Natural killer cell (primary cell): ENCODE measurements around the gene CENPM. TPM values are rescaled to one million over a fixed set of nuclear protein-coding genes. Genes with fewer than 3 reads are reported as not detected.

Experiments used
- ATAC-seq, 3 donors: fragments of 150-1000 bp in 2 of 3; fragments of 200-7000 bp in 1 of 3; cut with Tn5 transposase; 1 replicate in 1 of 3; 2 replicates in 2 of 3; pipeline ENCODE4 v1.10.0; 2021; ENCODE audit warnings: mild to moderate bottlenecking in 2 of 3, moderate library complexity in 2 of 3
- DNase-seq, 2 donors: peaks; one replicate each; pipeline versions ENCODE4 v3.0.0 to v3.0.0-alpha.2; 2013 to 2021; ENCODE audit warnings: mixed read lengths in 1 of 2
- H3K27ac ChIP-seq: one replicate; pipeline ENCODE4 v1.5.1; 2013; ENCODE audit warnings: mild to moderate bottlenecking, low read length
- H3K27me3 ChIP-seq: one replicate; pipeline ENCODE4 v1.6.1; 2013; ENCODE audit warnings: low read length; ENCODE audit not compliant: control insufficient read depth, insufficient read depth
- H3K36me3 ChIP-seq: one replicate; pipeline ENCODE4 v1.6.1; 2013; ENCODE audit warnings: low read length; ENCODE audit not compliant: control insufficient read depth, insufficient read depth
- H3K4me1 ChIP-seq: one replicate; pipeline ENCODE4 v1.6.1; 2013; ENCODE audit warnings: low read length; ENCODE audit not compliant: control insufficient read depth, insufficient read depth
- H3K4me3 ChIP-seq: one replicate; pipeline ENCODE4 v1.5.1; 2013; ENCODE audit warnings: low read length
- H3K9me3 ChIP-seq: one replicate; pipeline ENCODE4 v1.6.1; 2013; ENCODE audit warnings: low read length; ENCODE audit not compliant: control insufficient read depth, insufficient read depth
- H3K27ac Mint-ChIP-seq, 2 donors: one replicate each; pipeline ENCODE4 v1.8.0; 2022; ENCODE audit warnings: mild to moderate bottlenecking in 2 of 2, mixed read lengths in 2 of 2, moderate library complexity in 1 of 2
- H3K27me3 Mint-ChIP-seq, 2 donors: one replicate each; pipeline ENCODE4 v1.8.0; 2022; ENCODE audit warnings: low read depth in 2 of 2, mixed read lengths in 2 of 2
- H3K36me3 Mint-ChIP-seq: one replicate; pipeline ENCODE4 v1.8.0; 2022; ENCODE audit warnings: mixed read lengths
- H3K4me1 Mint-ChIP-seq, 2 donors: one replicate each; pipeline ENCODE4 v1.8.0; 2022; ENCODE audit warnings: mixed read lengths in 2 of 2
- H3K4me3 Mint-ChIP-seq: one replicate; pipeline ENCODE4 v1.8.0; 2022; ENCODE audit warnings: mild to moderate bottlenecking, moderate library complexity, mixed read lengths
- H3K9me3 Mint-ChIP-seq, 2 donors: one replicate each; pipeline ENCODE4 v1.8.0; 2022; ENCODE audit warnings: mixed read lengths in 2 of 2
- CTCF ChIP-seq: fragments of 200-600 bp; IDR thresholded peaks from one replicate; pipeline ENCODE4 v1.8.0; 2022; ENCODE audit warnings: antibody characterized with exemption
- WGBS: methylation state at CpG from one replicate; pipeline ENCODE4 v1.1.7; 2013; ENCODE audit warnings: missing lambda C conversion rate; ENCODE audit not compliant: insufficient coverage; 5-methylcytosine and 5-hydroxymethylcytosine counted together
- intact Hi-C: fragments of 100-400 bp; cut with micrococcal nuclease; formaldehyde crosslinking; loops from one replicate; pipeline ENCODE4 v1.14.2; 2022
- total RNA-seq, 4 donors: library from RNA; stranded (reverse); fragments of 120-200 nt in 1 of 4; gene quantifications; one replicate each; pipeline versions ENCODE4 v1.2.3 to v1.2.4, GENCODE V29; 2013 to 2022

Gene CENPM
- total RNA-seq, 3 donors from 2014 or later (not counting 1 experiment from before 2014, with no cell fraction given): 4.2 to 7.1 (median 6.1) TPM

GRCh38 chr22:41906822-41907221 is 40.1 kb downstream of the CENPM start:
- no peaks in the 10 kb centered on the region for H3K36me3 Mint-ChIP-seq
- peaks cover 12 to 33% of the 10 kb centered on the region in 2 donors for H3K4me1 Mint-ChIP-seq
- Histone ChIP-seq H3K27ac (no peak overlapping the region), H3K9me3 (no peaks in the 10 kb centered on the region), H3K4me3 (no peak overlapping the region), H3K27me3 (peaks cover 13% of the 10 kb centered on the region), H3K4me1 (peaks cover 38% of the 10 kb centered on the region), H3K36me3 (peaks cover 18% of the 10 kb centered on the region)
- no peaks in the 10 kb centered on the region for H3K9me3 Mint-ChIP-seq
- intact Hi-C loops: no loop called here
- TF ChIP-seq CTCF: no peak
- WGBS: 95% methylated on average over 3 of the region's 5 CpGs
- no peak overlapping the region for H3K4me3 Mint-ChIP-seq
- DNase-seq (no peak), ATAC-seq (no peak)
- H3K27me3 Mint-ChIP-seq: peaks cover 0 to 10% of the 10 kb centered on the region in 2 donors
- H3K27ac Mint-ChIP-seq: no peak overlapping the region

GRCh38 chr22:41905411-41906202 is 41.3 kb downstream of the CENPM start:
- no peak for ATAC-seq

GRCh38 chr22:41904450-41905410 is 42.2 kb downstream of the CENPM start:
- H3K4me3 Mint-ChIP-seq: no peak overlapping the region
- H3K27me3 Mint-ChIP-seq: peaks cover 0 to 3% of the 10 kb centered on the region in 2 donors
- WGBS: 96% methylated on average over 24 of the region's 24 CpGs
- intact Hi-C loops: no loop called here
- peaks cover 34% of the 10 kb centered on the region for H3K36me3 ChIP-seq
- H3K4me1 ChIP-seq: peaks cover 22% of the 10 kb centered on the region
- no peak overlapping the region for H3K27ac Mint-ChIP-seq
- H3K4me3 ChIP-seq: no peak overlapping the region
- H3K4me1 Mint-ChIP-seq: peaks cover 12 to 25% of the 10 kb centered on the region in 2 donors
- no peak for ATAC-seq
- no peak for DNase-seq
- H3K9me3 ChIP-seq: no peaks in the 10 kb centered on the region
- TF ChIP-seq CTCF: no peak
- H3K27ac ChIP-seq: no peak overlapping the region
- no peaks in the 10 kb centered on the region for H3K36me3 Mint-ChIP-seq
- H3K27me3 ChIP-seq: peaks cover 2% of the 10 kb centered on the region
- H3K9me3 Mint-ChIP-seq: no peaks in the 10 kb centered on the region

More at GRCh38 chr22:41905411-41906202, 41.3 kb downstream of the CENPM start:
- Histone ChIP-seq H3K27ac (no peak overlapping the region), H3K27me3 (peaks cover 2% of the 10 kb centered on the region), H3K4me1 (peaks cover 26% of the 10 kb centered on the region), H3K36me3 (peaks cover 25% of the 10 kb centered on the region), H3K4me3 (no peak overlapping the region), H3K9me3 (no peaks in the 10 kb centered on the region)
- peaks cover 12 to 25% of the 10 kb centered on the region in 2 donors for H3K4me1 Mint-ChIP-seq
- no peaks in the 10 kb centered on the region for H3K9me3 Mint-ChIP-seq
- no peak overlapping the region for H3K4me3 Mint-ChIP-seq
- no peaks in the 10 kb centered on the region for H3K36me3 Mint-ChIP-seq
- no peak for TF ChIP-seq CTCF
- intact Hi-C loops: no loop called here
- WGBS: 94% methylated on average over 11 of the region's 23 CpGs
- peak overlapping the region in 1 of 2 donors; percentile 42 for H3K27ac Mint-ChIP-seq
- DNase-seq: no peak
- peaks cover 0 to 3% of the 10 kb centered on the region in 2 donors for H3K27me3 Mint-ChIP-seq
